Loucy (cell line): Measurements from ENCODE around the gene CACNA1A.

Experiments
- EZH2phosphoT487 ChIP-seq: fragments of 200-600 bp; IDR thresholded peaks from 2 replicates; pipeline ENCODE4 v1.6.1; 2018; ENCODE audit warnings: antibody characterized with exemption, mild to moderate bottlenecking, moderate library complexity, borderline replicate concordance
- TF ChIP-seq, protein P1 (sequence below): fragments of 200-600 bp; sonication (generic); conservative IDR thresholded peaks from 2 replicates; pipeline ENCODE4 v1.5.1; 2014; ENCODE audit warnings: mild to moderate bottlenecking, antibody characterized with exemption, low read length

DNA sequence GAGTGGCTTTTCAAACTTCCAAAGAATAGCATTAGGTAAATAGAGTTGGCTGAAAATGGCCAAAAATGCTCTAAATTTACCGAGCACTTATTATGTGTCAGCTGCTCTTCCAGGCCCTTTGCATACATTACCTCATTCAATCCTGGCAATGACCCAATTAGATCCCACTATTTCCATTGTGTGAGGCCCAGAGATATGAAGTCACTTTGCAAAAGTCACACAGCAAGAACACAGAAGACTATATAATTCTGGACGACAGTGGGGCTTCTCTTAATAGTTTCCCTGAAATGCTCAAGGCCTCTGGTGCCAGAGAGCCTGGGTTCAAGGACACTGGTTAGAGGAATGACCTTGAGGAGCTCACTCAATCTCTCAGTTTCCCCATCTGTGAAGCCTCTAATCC, 209.3 kb downstream of the CACNA1A start:
- TF ChIP-seq, protein P1, sequence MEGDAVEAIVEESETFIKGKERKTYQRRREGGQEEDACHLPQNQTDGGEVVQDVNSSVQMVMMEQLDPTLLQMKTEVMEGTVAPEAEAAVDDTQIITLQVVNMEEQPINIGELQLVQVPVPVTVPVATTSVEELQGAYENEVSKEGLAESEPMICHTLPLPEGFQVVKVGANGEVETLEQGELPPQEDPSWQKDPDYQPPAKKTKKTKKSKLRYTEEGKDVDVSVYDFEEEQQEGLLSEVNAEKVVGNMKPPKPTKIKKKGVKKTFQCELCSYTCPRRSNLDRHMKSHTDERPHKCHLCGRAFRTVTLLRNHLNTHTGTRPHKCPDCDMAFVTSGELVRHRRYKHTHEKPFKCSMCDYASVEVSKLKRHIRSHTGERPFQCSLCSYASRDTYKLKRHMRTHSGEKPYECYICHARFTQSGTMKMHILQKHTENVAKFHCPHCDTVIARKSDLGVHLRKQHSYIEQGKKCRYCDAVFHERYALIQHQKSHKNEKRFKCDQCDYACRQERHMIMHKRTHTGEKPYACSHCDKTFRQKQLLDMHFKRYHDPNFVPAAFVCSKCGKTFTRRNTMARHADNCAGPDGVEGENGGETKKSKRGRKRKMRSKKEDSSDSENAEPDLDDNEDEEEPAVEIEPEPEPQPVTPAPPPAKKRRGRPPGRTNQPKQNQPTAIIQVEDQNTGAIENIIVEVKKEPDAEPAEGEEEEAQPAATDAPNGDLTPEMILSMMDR = no peak
- TF ChIP-seq EZH2phosphoT487 = no peak
